GM19463 (cell line): ENCODE results near the gene IL18RAP.

Source experiments
- ATAC-seq: cut with Tn5 transposase; IDR thresholded peaks from one replicate; pipeline ENCODE4 v1.9.1; 2021; ENCODE audit warnings: mild to moderate bottlenecking, moderate library complexity; ENCODE audit not compliant: unreplicated experiment

IL18RAP gene

DNA sequence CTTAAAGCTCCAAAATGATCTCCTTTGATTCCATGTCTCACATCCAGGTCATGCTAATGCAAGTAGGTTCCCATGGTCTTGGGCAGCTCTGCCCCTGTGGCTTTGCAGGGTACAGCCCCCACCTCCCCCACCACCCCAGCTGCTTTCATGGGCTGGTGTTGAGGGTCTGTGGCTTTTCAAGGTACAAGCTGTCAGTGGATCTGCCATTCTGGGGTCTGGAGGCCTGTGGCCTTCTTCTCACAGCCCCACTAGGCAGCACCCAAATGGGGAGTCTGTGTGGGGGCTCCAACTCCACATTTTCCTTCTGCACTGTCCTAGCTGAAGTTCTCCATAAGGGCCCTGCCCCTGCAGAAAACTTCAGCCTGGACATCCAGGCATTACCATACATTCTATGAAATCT lies 69.0 kb downstream of the IL18RAP start:
- ATAC-seq: no peak

DNA sequence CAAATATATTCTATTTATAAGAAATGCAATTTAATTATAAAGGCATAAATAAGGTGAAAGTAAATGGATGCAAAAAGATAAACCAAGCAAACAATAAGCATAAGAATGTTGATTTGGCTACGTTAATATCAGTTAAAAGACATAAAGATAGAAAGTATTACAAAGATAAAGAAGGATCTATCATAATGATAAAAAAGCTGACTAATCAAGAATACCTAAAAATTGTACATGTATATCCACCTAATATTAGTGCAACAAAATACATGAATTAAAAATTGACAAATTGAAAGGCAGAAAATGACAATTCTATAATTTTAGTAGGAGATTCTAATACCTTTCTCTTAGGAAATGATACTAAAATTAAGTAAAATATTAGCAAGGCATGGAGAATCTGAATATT lies 71.6 kb downstream of the IL18RAP start:
- no peak for ATAC-seq

DNA sequence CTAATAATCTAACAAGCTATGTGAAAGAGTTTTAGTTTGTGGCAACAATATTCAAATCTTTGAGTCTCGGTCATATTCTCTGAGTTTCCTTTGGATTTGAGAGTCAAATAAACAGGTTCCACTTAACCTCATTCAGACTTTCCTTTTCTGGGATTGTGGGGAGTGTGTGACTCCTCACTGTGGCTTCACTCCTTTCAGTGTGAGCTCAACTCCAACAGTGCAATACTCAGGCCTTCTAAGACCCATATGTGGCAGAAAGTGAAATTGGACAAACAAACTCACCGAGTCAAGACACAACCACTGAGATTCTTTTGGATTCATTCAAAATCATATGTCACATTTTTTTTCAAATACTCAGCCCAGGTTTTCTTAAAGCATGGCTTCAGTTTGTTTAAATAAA lies 75.5 kb downstream of the IL18RAP start:
- ATAC-seq: no peak

DNA sequence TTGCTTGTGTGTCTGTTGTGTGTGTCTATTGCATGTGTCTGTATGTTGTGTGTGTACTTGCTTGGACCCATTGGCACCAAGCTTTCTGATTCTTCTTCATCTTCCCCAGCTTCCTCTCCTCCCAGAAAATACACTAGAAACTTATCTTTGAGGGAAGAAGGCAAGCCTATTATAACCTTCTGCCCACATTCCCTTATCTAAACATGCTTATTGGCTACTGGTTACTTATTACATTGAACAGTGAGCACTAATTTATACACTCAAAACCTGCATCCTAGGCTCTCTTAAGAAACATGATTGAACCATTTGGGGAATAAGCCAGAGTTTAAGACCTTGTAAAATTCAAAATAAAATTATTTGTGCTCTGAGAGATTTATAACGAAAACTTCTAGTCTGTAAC lies 76.6 kb downstream of the IL18RAP start:
- ATAC-seq: no peak
